Liver (tissue), 3 donors: ENCODE data around the gene OR2AG2.

Source experiments
- ATF3 ChIP-seq: IDR thresholded peaks from 2 replicates; pipeline ENCODE4 v1.6.1; 2016; ENCODE audit warnings: antibody characterized with exemption
- CTCF ChIP-seq: fragments of 150-350 bp; IDR thresholded peaks from 2 replicates; pipeline ENCODE4 v1.5.1; 2017; ENCODE audit warnings: improper control_type of control experiment, low read depth, low read length; ENCODE audit not compliant: missing input control
- FOXA1 ChIP-seq: IDR thresholded peaks from 2 replicates; pipeline ENCODE4 v1.6.1; 2016; ENCODE audit warnings: antibody characterized with exemption
- MAX ChIP-seq: IDR thresholded peaks from 2 replicates; pipeline ENCODE4 v1.6.1; 2016; ENCODE audit warnings: antibody characterized with exemption
- REST ChIP-seq: IDR thresholded peaks from 2 replicates; pipeline ENCODE4 v1.6.1; 2016; ENCODE audit warnings: antibody characterized with exemption, mild to moderate bottlenecking
- SP1 ChIP-seq: IDR thresholded peaks from 2 replicates; pipeline ENCODE4 v1.6.1; 2018; ENCODE audit warnings: antibody characterized with exemption, mild to moderate bottlenecking
- donor health status: healthy.
- donor health status: healthy.

- TF ChIP-seq CTCF (no peak), MAX (no peak), SP1 (no peak), REST (no peak), ATF3 (no peak), FOXA1 (no peak)
Observed at GRCh38 chr11:6725386-6725896, 46.3 kb downstream of the OR2AG2 start.
